NCI-H345 treated with DMSO at 0.1 percent for 48 hours (cell line): ENCODE results near the gene CDON.
"Not testable (repeated sequence)": the region's sequence is repeated elsewhere in the genome, so short reads cannot be mapped to it uniquely, and the experiment has no call there.

Experiments
- DNase-seq: peaks from one replicate; lab custom pipeline; 2025; ENCODE audit not compliant: unreplicated experiment; lab: John Stamatoyannopoulos, UW

Gene CDON

DNA sequence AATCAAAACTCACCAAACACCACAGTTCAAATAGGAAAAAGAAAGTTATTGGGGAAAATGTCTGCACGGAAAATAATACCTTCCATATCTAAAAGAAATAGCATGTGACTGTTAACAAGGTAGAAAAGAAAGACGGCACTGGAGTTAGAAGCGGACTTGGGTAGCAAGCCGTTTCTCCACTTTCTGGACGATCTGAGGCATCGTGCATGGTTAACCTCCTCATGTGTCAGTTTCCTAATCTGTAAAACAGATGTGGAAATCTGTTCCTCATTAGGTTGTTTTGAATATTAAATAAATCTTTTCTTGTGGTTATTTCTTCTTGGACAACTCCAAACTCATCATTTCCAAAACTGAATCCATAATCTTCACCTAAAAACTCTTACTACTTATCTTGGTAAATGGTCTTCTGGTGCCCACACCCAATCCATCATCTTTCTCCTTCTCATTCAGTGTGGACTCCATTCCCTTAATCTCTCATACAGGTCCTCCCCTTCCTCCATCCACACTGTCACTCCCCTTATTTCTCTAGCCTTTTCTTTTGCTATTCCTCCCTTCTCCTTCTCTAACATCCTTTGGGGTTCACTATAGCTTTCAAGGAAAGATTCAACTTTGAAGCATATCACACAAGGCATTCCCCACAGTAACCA is 63.3 kb downstream of the CDON start:
- DNase-seq = no peak

- DNase-seq = no peak
These were observed 64.4 kb downstream of the CDON start for GRCh38 chr11:125998267-125998666.

DNA sequence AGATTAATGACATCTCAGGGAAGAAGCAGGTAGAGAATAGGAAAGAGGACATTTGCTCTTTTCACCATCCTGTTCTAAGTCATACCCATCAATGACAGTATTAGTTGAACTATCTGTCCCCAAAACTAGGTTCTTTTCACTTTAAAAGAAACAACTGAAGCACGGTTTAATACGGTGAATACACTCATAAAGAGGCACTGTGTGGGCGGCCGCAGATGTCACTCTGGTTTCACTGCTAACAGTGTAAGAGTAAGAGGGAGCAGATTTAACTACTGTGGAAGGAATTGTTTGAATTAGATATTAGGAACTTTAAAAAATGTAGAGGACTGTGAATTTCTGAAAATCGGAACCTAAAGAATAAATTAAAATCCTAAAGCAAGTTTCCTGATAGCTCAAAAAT is 67.4 kb downstream of the CDON start:
- DNase-seq = no peak

- no peak for DNase-seq
These were observed 68.2 kb downstream of the CDON start for GRCh38 chr11:125994509-125994908.

GRCh38 chr11:125992893-125993292 is 69.8 kb downstream of the CDON start:
- DNase-seq = no peak

GRCh38 chr11:125990244-125990643 is 72.4 kb downstream of the CDON start:
- DNase-seq = peak; percentile 16

DNA sequence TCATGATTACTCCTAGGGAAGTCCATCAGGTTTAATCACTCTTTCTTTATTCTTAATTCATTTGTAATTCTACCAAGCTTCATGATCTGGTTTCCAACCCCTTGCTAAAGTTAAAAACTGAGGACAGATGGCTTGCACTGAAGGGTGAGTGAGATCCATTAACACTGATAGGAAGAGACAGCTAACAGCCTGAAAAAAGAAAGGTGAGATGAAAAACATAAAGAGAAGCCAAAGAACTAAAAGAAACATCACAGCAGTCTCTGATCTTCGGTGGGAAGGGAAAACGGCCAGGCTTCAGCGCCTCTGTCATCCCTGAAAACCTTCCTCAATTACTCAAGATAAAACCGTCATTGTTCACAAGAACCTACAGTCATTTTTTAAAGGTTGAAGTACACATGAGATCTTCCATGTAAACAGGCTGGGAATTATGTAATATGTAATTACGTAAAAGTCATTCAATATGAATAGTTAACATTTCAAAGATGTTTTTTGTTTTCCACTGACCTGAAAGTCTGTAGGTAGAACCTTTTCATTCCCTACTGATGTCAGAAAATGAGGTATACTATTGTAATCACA is 75.5 kb downstream of the CDON start:
- no peak for DNase-seq

DNA sequence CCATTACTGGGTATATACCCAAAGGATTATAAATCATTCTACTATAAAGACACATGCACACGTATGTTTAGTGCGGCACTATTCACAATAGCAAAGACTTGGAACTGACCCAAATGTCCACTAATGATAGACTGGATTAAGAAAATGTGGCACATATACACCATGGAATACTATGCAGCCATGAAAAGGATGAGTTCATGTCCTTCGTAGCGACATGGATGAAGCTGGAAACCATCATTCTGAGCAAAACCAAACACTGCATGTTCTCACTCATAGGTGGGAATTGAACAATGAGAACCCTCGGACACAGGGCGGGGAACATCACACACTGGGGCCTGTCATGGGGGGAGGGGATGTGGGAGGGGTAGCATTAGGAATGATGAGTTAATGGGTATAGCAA is 76.7 kb downstream of the CDON start:
- DNase-seq = not testable (repeated sequence)

DNA sequence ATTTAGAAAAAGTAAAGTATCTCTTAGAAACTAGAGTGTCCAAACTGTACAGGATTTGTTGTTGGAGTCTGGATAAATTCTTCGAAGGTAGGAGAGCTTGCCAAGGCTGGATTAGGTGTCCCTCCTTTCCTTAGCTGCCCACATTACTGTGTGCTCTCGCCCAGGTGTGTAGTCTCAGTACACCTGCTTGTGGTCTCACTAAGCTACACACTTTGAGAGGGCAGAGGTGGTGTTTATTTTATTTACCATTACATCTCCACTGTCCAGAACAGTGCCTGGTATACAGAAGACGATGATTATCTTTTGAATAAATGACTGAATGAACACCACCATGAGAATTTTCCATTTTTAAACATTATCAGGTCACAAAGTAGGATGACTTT is 80.3 kb downstream of the CDON start:
- DNase-seq = no peak

- DNase-seq = no peak
These were observed 82.2 kb downstream of the CDON start for GRCh38 chr11:125980436-125980835.

GRCh38 chr11:125979511-125979910 is 83.2 kb downstream of the CDON start:
- DNase-seq = no peak

- no peak for DNase-seq
These were observed 83.8 kb downstream of the CDON start for GRCh38 chr11:125978778-125979407.

- no peak for DNase-seq
These were observed 84.4 kb downstream of the CDON start for GRCh38 chr11:125978181-125978716.

DNA sequence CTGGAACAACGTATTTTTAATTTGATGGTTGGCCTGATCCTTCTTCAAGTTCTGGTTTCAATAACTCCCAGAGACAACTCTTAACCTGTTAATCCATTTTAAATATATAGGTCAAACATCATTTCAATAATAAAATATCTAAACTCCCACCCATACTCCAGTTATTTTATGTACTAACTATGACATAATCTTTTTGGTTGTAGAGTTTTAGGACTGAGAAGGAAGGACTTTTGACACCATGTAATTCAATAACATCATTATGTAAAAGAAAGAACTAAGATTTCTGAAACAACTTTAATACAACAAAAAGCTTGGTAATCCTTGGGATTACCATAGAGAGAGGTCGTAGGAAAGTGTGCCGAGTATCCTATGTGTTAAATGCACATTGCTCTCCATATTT is 85.3 kb downstream of the CDON start:
- DNase-seq = no peak

DNA sequence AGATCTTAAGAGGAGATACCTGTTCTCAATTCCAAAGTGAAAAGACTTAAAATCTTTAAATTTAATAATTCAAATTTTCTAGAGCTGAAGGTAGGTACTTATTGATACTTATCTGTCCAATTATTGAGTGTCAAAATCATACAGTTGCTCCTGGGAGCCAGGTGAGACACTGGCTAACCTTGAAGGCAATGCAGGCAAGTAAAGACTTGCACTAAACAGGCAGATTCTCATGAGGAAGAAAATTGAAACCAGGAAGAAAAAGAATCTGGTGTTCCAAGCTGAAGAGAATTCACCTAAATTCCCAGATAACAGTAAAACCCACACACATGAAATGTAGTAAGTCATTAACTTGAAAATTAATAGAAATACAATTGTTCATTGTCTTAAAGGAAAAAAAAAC is 86.5 kb downstream of the CDON start:
- DNase-seq = no peak

DNA sequence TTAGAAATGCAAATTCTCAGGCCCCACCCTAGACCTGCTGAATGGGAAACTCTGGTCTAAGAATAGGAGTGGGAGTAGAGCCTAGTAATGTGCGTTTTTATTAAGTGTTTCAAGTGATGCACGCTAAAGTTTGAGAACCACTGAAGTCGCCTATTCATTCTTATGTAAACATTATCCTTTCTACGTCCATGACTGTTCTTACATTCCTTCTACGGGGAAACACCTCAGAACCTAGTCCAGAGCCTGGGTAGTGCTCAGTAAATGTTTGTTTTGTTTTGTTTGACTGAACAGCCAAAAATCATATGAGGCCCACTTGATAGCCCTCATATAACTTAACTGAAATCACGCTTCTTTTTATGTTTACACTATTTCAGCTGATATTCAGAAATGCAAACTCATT is 87.0 kb downstream of the CDON start:
- no peak for DNase-seq

GRCh38 chr11:125974284-125974683 is 88.4 kb downstream of the CDON start:
- no peak for DNase-seq

DNA sequence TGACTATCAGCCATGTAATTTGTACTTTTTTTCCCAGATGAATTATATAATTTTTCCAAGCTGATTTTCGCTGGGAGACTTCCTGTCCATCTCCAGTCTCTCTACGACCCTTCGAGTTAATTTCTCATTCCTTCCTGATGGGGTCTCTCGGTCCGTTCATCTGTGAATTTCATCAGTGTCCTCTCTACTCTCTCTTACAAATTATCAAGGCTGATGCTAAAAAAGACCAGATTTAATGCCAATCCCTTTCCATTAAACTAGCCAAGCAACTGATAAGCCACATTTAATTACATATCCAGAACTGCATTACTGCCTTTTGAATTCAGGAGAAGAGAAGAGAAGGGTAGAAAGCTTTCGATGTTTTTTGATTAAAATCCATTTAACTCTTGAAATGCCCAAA is 91.0 kb downstream of the CDON start:
- no peak for DNase-seq

DNA sequence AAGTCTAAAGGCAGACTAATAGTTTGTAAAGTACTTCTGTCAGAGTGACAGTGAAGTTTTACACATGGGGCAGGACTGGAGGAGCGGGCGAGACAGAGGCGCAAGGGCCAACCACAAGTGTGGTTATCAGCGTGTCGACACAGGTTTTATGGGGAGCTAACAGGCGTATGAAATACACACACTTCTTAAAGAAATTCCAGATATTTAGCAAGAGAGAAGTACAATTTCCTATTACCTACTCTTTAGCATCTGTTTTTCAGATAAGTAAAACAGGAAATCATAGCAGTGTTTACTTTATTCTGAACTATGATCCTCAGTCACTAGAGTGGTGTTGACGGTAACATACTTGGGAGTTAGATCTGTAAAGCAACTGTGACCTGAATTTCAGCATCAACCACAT is 94.3 kb downstream of the CDON start:
- DNase-seq = no peak

GRCh38 chr11:125967515-125967914 is 95.2 kb downstream of the CDON start:
- DNase-seq = no peak

DNA sequence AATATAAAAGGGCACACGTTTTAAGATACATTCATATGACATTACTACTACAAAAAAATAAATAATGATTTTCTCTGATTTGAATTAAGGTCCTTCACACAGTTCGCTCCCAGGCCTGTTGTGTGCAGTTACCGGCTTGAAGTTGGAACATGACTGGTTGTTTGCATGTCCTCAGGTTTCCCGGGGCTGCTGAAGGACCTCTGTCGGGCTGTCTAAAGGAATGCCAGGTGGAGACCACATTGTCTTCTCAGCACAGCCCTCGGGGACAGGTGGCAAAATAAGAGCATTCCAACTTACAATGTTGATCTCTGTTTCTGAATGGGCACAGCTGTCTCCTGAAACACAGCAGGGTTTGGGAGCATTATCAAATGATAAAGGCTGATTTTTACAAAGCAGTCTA is 101.9 kb downstream of the CDON start:
- no peak for DNase-seq

- DNase-seq = no peak
These were observed 102.7 kb downstream of the CDON start for GRCh38 chr11:125959931-125960330.

DNA sequence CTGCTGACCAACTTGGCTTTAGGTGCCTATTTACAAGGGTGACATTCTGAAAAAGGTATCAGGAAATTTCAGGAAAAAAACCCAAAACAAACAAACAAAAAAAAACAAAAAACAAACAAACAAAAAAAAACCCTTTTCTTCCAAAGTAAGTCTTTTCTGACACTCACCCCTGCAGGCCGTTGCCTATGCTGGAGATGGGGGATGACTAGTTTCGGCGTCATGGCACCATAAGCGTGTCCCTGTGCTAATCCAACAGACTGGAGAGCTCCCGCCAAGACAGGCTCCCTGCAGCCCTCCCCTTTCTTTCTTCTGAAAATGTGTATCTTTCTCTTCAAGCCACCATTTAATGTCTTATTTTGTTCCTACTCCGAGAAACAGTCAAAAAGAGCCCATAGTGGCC is 103.2 kb downstream of the CDON start:
- DNase-seq = no peak
